ENCODE data around the gene DDX25. TPM values are rescaled to one million over a fixed set of nuclear protein-coding genes. Genes with fewer than 3 reads are reported as not detected.
A peak's percentile ranks its signal among the peaks of the same experiment; 100 is the strongest.

DDX25 gene
- total RNA-seq, 1 experiment from 2014 or later, result not detected

DNA sequence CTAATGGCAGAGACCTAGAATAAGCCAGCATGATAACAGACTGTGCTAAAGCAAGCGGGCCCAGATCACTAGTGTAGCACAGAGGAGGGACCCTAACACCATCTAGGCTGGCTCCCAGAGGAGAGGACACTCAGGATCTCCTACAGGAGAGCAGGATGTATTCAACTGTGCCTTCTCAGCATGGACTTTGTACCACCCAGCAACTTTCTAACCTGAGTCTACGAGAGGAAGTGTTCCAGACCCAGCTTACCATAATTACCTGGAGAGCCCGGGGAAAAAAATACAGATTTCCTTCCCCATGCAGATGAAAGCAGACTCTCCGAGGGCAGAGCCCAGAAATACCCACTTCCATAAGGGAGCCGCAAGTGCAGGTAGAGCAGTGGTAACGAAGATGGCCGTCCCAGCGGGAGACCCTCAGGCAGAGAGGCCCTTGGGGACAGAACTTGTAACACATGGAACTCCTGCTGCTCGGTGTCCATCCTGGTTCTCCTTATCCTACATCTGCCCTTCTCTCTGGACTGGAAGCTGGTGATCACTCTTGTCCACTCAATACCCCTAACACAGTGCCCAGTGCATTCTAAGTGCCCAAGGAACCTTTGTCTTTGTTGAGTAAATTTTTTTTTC, 20.2 kb downstream of the DDX25 start:
- Histone ChIP-seq H3K79me2 (ENCODE audit: low read length) (no peaks in the 10 kb centered on the region), H3K4me3 (ENCODE audit: low read length) (no peak overlapping the region), H3F3A (ENCODE audit: low read length, unreplicated experiment) (no peaks in the 10 kb centered on the region), H3K9ac (ENCODE audit: low read length) (no peak overlapping the region), H3K27me3 (ENCODE audit: low read length) (peaks cover 3% of the 10 kb centered on the region; the same call in 1 of the 2 replicates), H2AFZ (ENCODE audit: low read length) (no peak overlapping the region), H3K4me2 (ENCODE audit: low read length) (no peak overlapping the region), H3K9me3 (ENCODE audit: low read length) (no peaks in the 10 kb centered on the region), H3K4me1 (ENCODE audit: insufficient read depth, low read length) (no peaks in the 10 kb centered on the region), H3K9me2 (replicated peaks; ENCODE audit: low read length) (no peaks in the 10 kb centered on the region), H3K27ac (ENCODE audit: low read length) (no peak overlapping the region), H3K36me3 (ENCODE audit: low read depth, low read length) (no peaks in the 10 kb centered on the region), H4K20me1 (ENCODE audit: low read length) (no peaks in the 10 kb centered on the region)
- DNase-seq, result no peak
- CTCF ChIA-PET, result interaction anchor here (1.1 kb wide), 1 partner anchor 137 kb away, joined by 5 read pairs; no protein-coding TSS in a partner anchor
- intact Hi-C loops (cut with micrococcal nuclease), result loop anchor here (10.0 kb wide), 1 partner anchor 190 kb away; no protein-coding TSS in a partner anchor
- no TSS peak for BruUV-seq (replicated peaks)
- no peak for ATAC-seq
- TF ChIP-seq EZH2phosphoT487 (IDR thresholded peaks at IDR 0.05; ENCODE audit: borderline replicate concordance, low read length), result no peak
- TF ChIP-seq EZH2 (IDR thresholded peaks at IDR 0.05; ENCODE audit: low read length, unreplicated experiment), result no peak
- TF ChIP-seq, protein P1, sequence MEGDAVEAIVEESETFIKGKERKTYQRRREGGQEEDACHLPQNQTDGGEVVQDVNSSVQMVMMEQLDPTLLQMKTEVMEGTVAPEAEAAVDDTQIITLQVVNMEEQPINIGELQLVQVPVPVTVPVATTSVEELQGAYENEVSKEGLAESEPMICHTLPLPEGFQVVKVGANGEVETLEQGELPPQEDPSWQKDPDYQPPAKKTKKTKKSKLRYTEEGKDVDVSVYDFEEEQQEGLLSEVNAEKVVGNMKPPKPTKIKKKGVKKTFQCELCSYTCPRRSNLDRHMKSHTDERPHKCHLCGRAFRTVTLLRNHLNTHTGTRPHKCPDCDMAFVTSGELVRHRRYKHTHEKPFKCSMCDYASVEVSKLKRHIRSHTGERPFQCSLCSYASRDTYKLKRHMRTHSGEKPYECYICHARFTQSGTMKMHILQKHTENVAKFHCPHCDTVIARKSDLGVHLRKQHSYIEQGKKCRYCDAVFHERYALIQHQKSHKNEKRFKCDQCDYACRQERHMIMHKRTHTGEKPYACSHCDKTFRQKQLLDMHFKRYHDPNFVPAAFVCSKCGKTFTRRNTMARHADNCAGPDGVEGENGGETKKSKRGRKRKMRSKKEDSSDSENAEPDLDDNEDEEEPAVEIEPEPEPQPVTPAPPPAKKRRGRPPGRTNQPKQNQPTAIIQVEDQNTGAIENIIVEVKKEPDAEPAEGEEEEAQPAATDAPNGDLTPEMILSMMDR (conservative IDR thresholded peaks at IDR 0.05; ENCODE audit: low read depth, low read length), result no peak
- POLR2A ChIA-PET (ENCODE audit: unreplicated experiment), result no interaction called here

DNA sequence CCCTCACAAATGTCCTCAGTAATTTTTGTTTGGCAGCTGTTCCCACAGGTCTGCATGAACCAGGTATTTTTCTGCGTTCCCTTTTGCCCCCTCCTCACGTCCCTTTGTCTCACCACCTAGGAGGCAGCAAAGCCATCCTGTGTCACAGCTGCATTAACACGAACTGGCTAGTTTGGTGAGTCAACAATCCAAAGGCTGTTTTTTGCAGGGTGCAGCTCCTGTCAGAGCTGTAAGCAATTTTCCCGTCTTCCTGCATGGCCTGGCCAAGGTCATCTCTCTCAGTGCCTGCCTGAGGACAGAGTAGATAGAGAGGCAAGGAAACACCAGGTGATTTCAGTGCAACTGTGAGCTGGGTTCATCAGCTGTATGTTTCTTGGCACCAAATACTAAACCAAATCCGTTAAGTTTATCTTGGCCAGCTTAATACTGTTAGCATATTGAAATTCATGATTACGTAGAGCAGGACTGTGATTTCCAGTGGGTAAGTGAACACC, 21.0 kb downstream of the DDX25 start:
- Histone ChIP-seq H2AFZ (ENCODE audit: low read length) (no peak overlapping the region), H3K4me3 (ENCODE audit: low read length) (no peak overlapping the region), H3K27ac (ENCODE audit: low read length) (no peak overlapping the region), H3K9me3 (ENCODE audit: low read length) (no peaks in the 10 kb centered on the region), H3K79me2 (ENCODE audit: low read length) (no peaks in the 10 kb centered on the region), H3K9me2 (replicated peaks; ENCODE audit: low read length) (no peaks in the 10 kb centered on the region), H3K36me3 (ENCODE audit: low read depth, low read length) (no peaks in the 10 kb centered on the region), H3K4me1 (ENCODE audit: insufficient read depth, low read length) (no peaks in the 10 kb centered on the region), H3K4me2 (ENCODE audit: low read length) (no peak overlapping the region), H3K9ac (ENCODE audit: low read length) (no peak overlapping the region), H3K27me3 (ENCODE audit: low read length) (peaks cover 3% of the 10 kb centered on the region; the same call in 1 of the 2 replicates), H4K20me1 (ENCODE audit: low read length) (no peaks in the 10 kb centered on the region), H3F3A (ENCODE audit: low read length, unreplicated experiment) (no peaks in the 10 kb centered on the region)
- peak; percentile 26 for DNase-seq
- peak; percentile 48 for ATAC-seq
- no TSS peak for BruUV-seq (replicated peaks)
- ChIA-PET POLR2A (ENCODE audit: unreplicated experiment) (no interaction called here), CTCF (interaction anchor here (0.5 to 1.1 kb wide), 2 partner anchors 136 to 326 kb away, joined by 5 to 14 read pairs; no protein-coding TSS in a partner anchor)
- TF ChIP-seq EZH2 (IDR thresholded peaks at IDR 0.05; ENCODE audit: low read length, unreplicated experiment) (no peak), EZH2phosphoT487 (IDR thresholded peaks at IDR 0.05; ENCODE audit: borderline replicate concordance, low read length) (no peak)
- TF ChIP-seq, protein P1 (conservative IDR thresholded peaks at IDR 0.05; ENCODE audit: low read depth, low read length), result no peak
- intact Hi-C loops (cut with micrococcal nuclease), result loop anchor here (10.0 kb wide), 1 partner anchor 190 kb away; no protein-coding TSS in a partner anchor

DNA sequence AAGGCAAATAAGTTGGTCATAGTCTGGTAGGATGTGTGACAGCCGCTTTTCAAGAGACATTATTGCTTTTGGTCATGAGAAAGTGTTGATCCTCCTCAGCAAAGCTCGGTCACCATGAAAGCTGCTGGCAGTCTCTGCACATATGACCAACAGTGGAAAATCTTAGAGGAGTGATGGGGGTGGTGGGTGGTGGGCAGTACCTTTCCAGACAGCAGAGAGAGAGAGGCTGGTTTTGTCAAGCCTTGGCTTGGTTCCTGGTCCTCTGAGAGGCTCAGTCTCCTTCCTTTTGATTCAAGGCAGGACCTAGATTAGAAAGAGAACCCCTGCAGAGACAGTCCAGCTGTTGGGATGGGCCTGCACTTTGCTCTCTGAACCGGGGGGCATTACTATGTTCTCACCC, 21.5 kb downstream of the DDX25 start:
- ChIA-PET CTCF (interaction anchor here (0.5 to 1.1 kb wide), 2 partner anchors 136 to 325 kb away, joined by 5 to 14 read pairs; no protein-coding TSS in a partner anchor), POLR2A (ENCODE audit: unreplicated experiment) (no interaction called here)
- Histone ChIP-seq H3K79me2 (ENCODE audit: low read length) (no peaks in the 10 kb centered on the region), H3K9me2 (replicated peaks; ENCODE audit: low read length) (no peaks in the 10 kb centered on the region), H3K4me3 (ENCODE audit: low read length) (no peak overlapping the region), H3K9me3 (ENCODE audit: low read length) (no peaks in the 10 kb centered on the region), H3K27me3 (ENCODE audit: low read length) (peaks cover 3% of the 10 kb centered on the region; the same call in 1 of the 2 replicates), H4K20me1 (ENCODE audit: low read length) (no peaks in the 10 kb centered on the region), H3K27ac (ENCODE audit: low read length) (no peak overlapping the region), H2AFZ (ENCODE audit: low read length) (no peak overlapping the region), H3K4me1 (ENCODE audit: insufficient read depth, low read length) (no peaks in the 10 kb centered on the region), H3K9ac (ENCODE audit: low read length) (no peak overlapping the region), H3K4me2 (ENCODE audit: low read length) (no peak overlapping the region), H3K36me3 (ENCODE audit: low read depth, low read length) (no peaks in the 10 kb centered on the region), H3F3A (ENCODE audit: low read length, unreplicated experiment) (no peaks in the 10 kb centered on the region)
- TF ChIP-seq EZH2 (IDR thresholded peaks at IDR 0.05; ENCODE audit: low read length, unreplicated experiment) (no peak), EZH2phosphoT487 (IDR thresholded peaks at IDR 0.05; ENCODE audit: borderline replicate concordance, low read length) (no peak)
- TF ChIP-seq, protein P1 (conservative IDR thresholded peaks at IDR 0.05; ENCODE audit: low read depth, low read length), result no peak
- BruUV-seq (replicated peaks), result no TSS peak
- DNase-seq (no peak), ATAC-seq (no peak)
- intact Hi-C loops (cut with micrococcal nuclease), result loop anchor here (10.0 kb wide), 1 partner anchor 189 kb away; no protein-coding TSS in a partner anchor
